IMR-90 (cell line): ENCODE results near the gene KLF9. TPM values are rescaled to one million over a fixed set of nuclear protein-coding genes. Genes with fewer than 3 reads are reported as not detected.

Experiments used
- polyA plus RNA-seq, 3 experiments: library from polyadenylated mRNA; depleted of rRNA; stranded (reverse); fragments of >200 nt; gene quantifications; 2 replicates each; pipeline ENCODE4 v1.2.3, GENCODE V29; 2012; ENCODE audit warnings: low replicate concordance in 1 of 3
- total RNA-seq: library from RNA; depleted of rRNA; stranded (reverse); fragments of >200 nt; gene quantifications from 2 replicates; pipeline ENCODE4 v1.2.3, GENCODE V29; 2012; rRNA removed

Gene KLF9
- total and polyA plus RNA-seq, 2 of the 4 experiments (the other 2 are of a cell fraction), result 4.1 to 7.5 TPM

Other genes with a start within 250 kb of the KLF9 start
- 12.0 and 25.8 TPM in 2 replicates for gene SMC5, start 155.7 kb downstream of the KLF9 start, total RNA-seq
- gene SMC5, start 155.7 kb downstream of the KLF9 start, polyA plus RNA-seq (2012; rRNA removed), result 10.4 and 13.3 TPM in 2 replicates